B cell (primary cell): ENCODE results near the gene MYO1E.

Source experiments
- CTCF ChIP-seq: fragments of 200-600 bp; IDR thresholded peaks from one replicate; pipeline ENCODE4 v1.8.0; 2022; ENCODE audit warnings: antibody characterized with exemption, mild to moderate bottlenecking
- EZH2 ChIP-seq: IDR thresholded peaks from 2 replicates; pipeline ENCODE4 v1.6.1; 2012; ENCODE audit warnings: borderline replicate concordance, low read depth, mild to moderate bottlenecking, moderate library complexity, low read length; ENCODE audit not compliant: insufficient read depth, poor library complexity, severe bottlenecking

DNA sequence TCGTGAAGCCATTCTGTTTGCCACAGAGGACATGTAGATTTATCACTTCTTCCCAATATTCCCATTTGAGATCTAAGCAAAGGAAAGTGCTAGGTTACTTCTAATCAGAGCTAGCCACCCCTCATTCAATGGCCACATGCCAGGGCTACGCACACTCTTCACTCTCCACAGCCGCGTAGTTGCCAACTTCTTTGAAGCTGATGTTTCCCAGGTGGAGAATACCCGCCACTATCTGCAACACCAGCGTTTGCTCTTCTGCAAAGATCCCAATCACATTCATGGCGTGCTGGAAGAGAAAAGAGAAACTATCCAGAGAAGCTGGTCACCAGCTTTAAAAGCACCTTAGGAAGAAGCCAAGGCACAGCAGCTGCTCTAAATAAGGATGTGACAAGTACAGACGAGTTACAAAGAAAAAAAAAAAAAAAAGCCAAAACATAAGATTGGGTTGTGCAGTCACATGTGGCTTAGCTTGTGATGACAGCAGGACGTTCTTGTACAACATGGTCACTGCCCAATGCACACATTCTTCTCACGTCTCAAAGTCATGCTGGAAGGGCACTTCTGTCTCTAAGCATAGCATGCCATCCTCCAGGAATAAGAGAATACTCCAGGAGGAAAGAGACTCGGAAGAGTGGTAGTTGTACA lies 149.6 kb downstream of the MYO1E start:
- TF ChIP-seq CTCF, result no peak
- no peak for TF ChIP-seq EZH2
